GM10266 (cell line): ENCODE measurements around the gene BCAT1.

ENCODE experiments used
- DNase-seq: peaks from one replicate; pipeline ENCODE4 v3.0.0; 2012; ENCODE audit errors: extremely low spot score
- CTCF ChIP-seq: IDR thresholded peaks from 2 replicates; pipeline ENCODE4 v1.5.1; 2012; ENCODE audit warnings: mild to moderate bottlenecking, low read depth; ENCODE audit not compliant: control insufficient read depth, insufficient read depth; ENCODE audit errors: missing control alignments

BCAT1 gene

GRCh38 chr12:24864796-24865125 lies 84.1 kb downstream of the BCAT1 start:
- DNase-seq, result peak; percentile 53
- no peak for TF ChIP-seq CTCF

- DNase-seq, result no peak
- TF ChIP-seq CTCF, result no peak
Observed at GRCh38 chr12:24861766-24862540, 86.9 kb downstream of the BCAT1 start.

GRCh38 chr12:24860546-24860945 lies 88.4 kb downstream of the BCAT1 start:
- TF ChIP-seq CTCF, result no peak
- no peak for DNase-seq

GRCh38 chr12:24856541-24856940 lies 92.4 kb downstream of the BCAT1 start:
- DNase-seq, result no peak
- no peak for TF ChIP-seq CTCF

GRCh38 chr12:24854908-24855307 lies 94.0 kb downstream of the BCAT1 start:
- DNase-seq, result no peak
- TF ChIP-seq CTCF, result no peak

- TF ChIP-seq CTCF, result no peak
Observed at GRCh38 chr12:24854017-24854416, 94.9 kb downstream of the BCAT1 start.

GRCh38 chr12:24853588-24853987 lies 95.3 kb downstream of the BCAT1 start:
- no peak for TF ChIP-seq CTCF
- DNase-seq, result no peak

More at GRCh38 chr12:24854017-24854416, 94.9 kb downstream of the BCAT1 start:
- DNase-seq, result no peak
